ENCODE data around the gene NECTIN1. TPM values are rescaled to one million over a fixed set of nuclear protein-coding genes. Genes with fewer than 3 reads are reported as not detected.
A peak's percentile ranks its signal among the peaks of the same experiment; 100 is the strongest.

The NECTIN1 gene
- total RNA-seq, 1 donor from 2014 or later, result 36.7 TPM

- peak; percentile 95 for ATAC-seq (ENCODE audit: low read depth)
- Mint-ChIP-seq H3K9me3 (no peaks in the 10 kb centered on the region), H3K27me3 (no peaks in the 10 kb centered on the region), H3K4me3 (no peak overlapping the region), H3K36me3 (ENCODE audit: low read depth) (no peaks in the 10 kb centered on the region), H3K4me1 (no peaks in the 10 kb centered on the region), H3K27ac (no peak overlapping the region)
- peak; percentile 61 for DNase-seq
- ChIA-PET POLR2A (interaction anchor here (0.6 kb wide), 1 partner anchor 413 kb away, joined by 3 read pairs; no protein-coding TSS in a partner anchor), CTCF (interaction anchor here (1.0 to 8.9 kb wide), 5 partner anchors 9 to 442 kb away, joined by 3 to 117 read pairs (median 11); partner anchors contain the start of gene NECTIN1)
- no peak for TF ChIP-seq CTCF (IDR thresholded peaks at IDR 0.05)
- intact Hi-C loops (cut with micrococcal nuclease), result loop anchor here (1.0 to 2.0 kb wide), 7 partner anchors 75 to 637 kb away; no protein-coding TSS in a partner anchor
Observed at GRCh38 chr11:119666463-119667131, 62.4 kb downstream of the NECTIN1 start.

GRCh38 chr11:119666061-119666460 lies 62.9 kb downstream of the NECTIN1 start:
- ChIA-PET POLR2A (interaction anchor here (0.6 kb wide), 1 partner anchor 414 kb away, joined by 3 read pairs; no protein-coding TSS in a partner anchor), CTCF (interaction anchor here (1.7 to 2.2 kb wide), 3 partner anchors 63 to 443 kb away, joined by 9 to 12 read pairs (median 11); partner anchors contain the start of gene NECTIN1)
- Mint-ChIP-seq H3K4me1 (no peaks in the 10 kb centered on the region), H3K27ac (no peak overlapping the region), H3K36me3 (ENCODE audit: low read depth) (no peaks in the 10 kb centered on the region), H3K4me3 (no peak overlapping the region), H3K9me3 (no peaks in the 10 kb centered on the region), H3K27me3 (no peaks in the 10 kb centered on the region)
- no peak for ATAC-seq (ENCODE audit: low read depth)
- intact Hi-C loops (cut with micrococcal nuclease), result loop anchor here (1.0 to 2.0 kb wide), 7 partner anchors 75 to 637 kb away; no protein-coding TSS in a partner anchor
- no peak for TF ChIP-seq CTCF (IDR thresholded peaks at IDR 0.05)
- DNase-seq, result no peak

DNA sequence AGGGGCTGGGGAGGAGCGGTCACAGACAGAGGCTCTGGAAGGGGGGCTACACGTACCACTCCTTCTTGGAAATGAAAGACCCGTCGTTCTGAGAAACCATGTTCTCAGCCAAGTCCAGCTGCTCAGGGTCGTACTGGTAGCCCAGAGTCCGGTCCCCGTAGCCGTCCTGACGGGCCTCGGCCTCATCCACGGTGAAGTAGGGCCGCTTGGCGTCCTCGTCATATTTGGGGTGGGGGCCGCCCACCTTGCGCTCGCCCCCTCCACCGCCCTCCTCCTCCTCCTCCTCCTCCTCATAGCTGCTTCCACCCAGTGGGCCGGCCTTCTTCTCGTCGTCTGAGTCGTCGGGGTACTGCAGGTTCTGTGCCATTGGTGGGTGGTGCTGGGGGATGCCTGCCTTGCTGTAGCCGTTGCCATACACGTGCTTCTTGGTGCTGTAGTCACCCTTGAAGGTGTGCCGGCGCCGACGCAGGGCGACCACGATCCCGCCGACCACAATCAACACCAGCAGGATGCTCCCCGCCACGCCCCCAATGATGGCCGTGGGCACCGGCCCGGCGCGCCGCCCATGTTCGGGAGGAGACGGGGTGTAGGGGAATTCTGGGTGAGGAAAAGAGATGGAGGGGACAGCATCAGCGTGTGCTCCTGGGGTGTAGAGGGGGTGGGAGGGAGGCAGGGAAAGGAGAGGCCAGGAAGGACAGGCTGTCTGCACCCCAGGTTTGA lies 64.1 kb downstream of the NECTIN1 start:
- no peaks in the 10 kb centered on the region for H3K27me3 Mint-ChIP-seq
- no peaks in the 10 kb centered on the region for H3K9me3 Mint-ChIP-seq
- H3K36me3 Mint-ChIP-seq (ENCODE audit: low read depth), result no peaks in the 10 kb centered on the region
- H3K27ac Mint-ChIP-seq, result no peak overlapping the region
- no peak for TF ChIP-seq CTCF (IDR thresholded peaks at IDR 0.05)
- DNase-seq (no peak), ATAC-seq (ENCODE audit: low read depth) (no peak)
- no peaks in the 10 kb centered on the region for H3K4me1 Mint-ChIP-seq
- ChIA-PET CTCF (interaction anchor here (0.9 to 2.0 kb wide), 3 partner anchors 64 to 443 kb away, joined by 3 to 11 read pairs (median 6); partner anchors contain the start of gene NECTIN1), POLR2A (no interaction called here)
- no peak overlapping the region for H3K4me3 Mint-ChIP-seq
- intact Hi-C loops (cut with micrococcal nuclease), result no loop called here

DNA sequence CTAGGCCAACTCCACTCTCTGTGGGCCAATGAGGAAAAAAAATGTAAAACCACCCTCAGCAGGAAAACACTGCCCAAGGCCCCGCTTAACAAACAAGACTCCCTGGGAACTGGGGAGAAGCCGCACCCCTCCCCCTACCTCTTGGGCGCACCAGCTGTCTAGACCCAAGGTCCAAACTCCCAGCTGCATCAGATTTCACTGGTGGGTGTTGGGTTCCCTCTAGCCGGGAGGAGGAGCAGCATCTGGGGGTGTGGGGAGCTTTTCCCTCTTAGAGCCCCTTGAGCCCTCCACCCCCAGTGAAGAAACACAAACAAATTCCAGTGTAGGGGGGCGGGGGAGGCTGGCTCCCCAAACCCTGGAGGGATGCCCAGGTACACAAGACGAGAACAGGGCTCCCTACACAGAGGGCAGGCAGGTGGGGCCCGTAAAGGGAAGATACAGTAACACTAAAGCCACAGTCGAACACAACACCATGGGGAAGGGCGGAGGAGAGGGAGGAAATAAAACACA lies 64.9 kb downstream of the NECTIN1 start:
- ChIA-PET CTCF (no interaction called here), POLR2A (no interaction called here)
- DNase-seq (no peak), ATAC-seq (ENCODE audit: low read depth) (no peak)
- H3K4me1 Mint-ChIP-seq, result no peaks in the 10 kb centered on the region
- H3K4me3 Mint-ChIP-seq, result no peak overlapping the region
- intact Hi-C loops (cut with micrococcal nuclease), result no loop called here
- no peak for TF ChIP-seq CTCF (IDR thresholded peaks at IDR 0.05)
- no peaks in the 10 kb centered on the region for H3K9me3 Mint-ChIP-seq
- no peaks in the 10 kb centered on the region for H3K27me3 Mint-ChIP-seq
- H3K36me3 Mint-ChIP-seq (ENCODE audit: low read depth), result no peaks in the 10 kb centered on the region
- H3K27ac Mint-ChIP-seq, result no peak overlapping the region

DNA sequence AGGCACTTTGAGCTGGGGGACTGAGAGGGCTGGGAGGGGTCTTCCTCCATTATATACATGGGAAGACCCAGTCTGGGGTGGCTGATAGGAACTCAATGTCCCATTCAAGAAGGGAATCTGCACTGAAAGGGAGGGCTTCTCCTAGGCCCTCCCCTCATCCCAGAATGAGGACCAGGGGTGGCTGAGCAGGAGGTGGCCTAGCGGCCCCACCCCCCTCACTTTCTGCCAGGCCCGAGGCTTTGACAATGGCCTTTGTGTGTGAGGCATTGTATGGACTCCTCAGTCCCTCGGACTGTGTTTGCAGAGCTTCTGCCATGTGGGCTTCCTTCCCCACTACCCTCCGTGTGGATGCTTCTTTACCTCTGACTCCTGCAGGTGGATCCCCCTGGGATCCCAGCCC lies 65.7 kb downstream of the NECTIN1 start:
- no peak overlapping the region for H3K4me3 Mint-ChIP-seq
- CTCF ChIA-PET, result no interaction called here
- intact Hi-C loops (cut with micrococcal nuclease), result no loop called here

More for the DNA sequence above, 65.7 kb downstream of the NECTIN1 start:
- POLR2A ChIA-PET, result interaction anchor here (0.6 kb wide), 1 partner anchor 199 kb away, joined by 3 read pairs; no protein-coding TSS in a partner anchor
- no peak overlapping the region for H3K27ac Mint-ChIP-seq
- ATAC-seq (ENCODE audit: low read depth) (no peak), DNase-seq (no peak)
- no peak for TF ChIP-seq CTCF (IDR thresholded peaks at IDR 0.05)
- no peaks in the 10 kb centered on the region for H3K36me3 Mint-ChIP-seq (ENCODE audit: low read depth)
- H3K27me3 Mint-ChIP-seq, result no peaks in the 10 kb centered on the region
- H3K4me1 Mint-ChIP-seq, result no peaks in the 10 kb centered on the region
- no peaks in the 10 kb centered on the region for H3K9me3 Mint-ChIP-seq

Measured in activated B cell treated with CpG ODN at 0.5 μM for 24 hours (primary cell).